Duodenal mucosa (tissue), 2 donors: ENCODE results near the gene IRF2.

Source experiments
- H3K27ac ChIP-seq: one replicate; pipeline ENCODE4 v1.7.0; 2013; ENCODE audit warnings: low read depth, low read length
- H3K27me3 ChIP-seq, 2 donors: one replicate each; pipeline ENCODE4 v1.7.0; 2013; ENCODE audit warnings: low read length in 2 of 2, control low read depth in 1 of 2; ENCODE audit not compliant: insufficient read depth in 2 of 2, control insufficient read depth in 1 of 2
- H3K36me3 ChIP-seq, 2 donors: one replicate each; pipeline ENCODE4 v1.7.0; 2013; ENCODE audit warnings: low read length in 2 of 2, control low read depth in 1 of 2; ENCODE audit not compliant: insufficient read depth in 2 of 2, control insufficient read depth in 1 of 2
- H3K4me1 ChIP-seq, 2 donors: one replicate each; pipeline ENCODE4 v1.7.0; 2013; ENCODE audit warnings: low read length in 2 of 2, control low read depth in 1 of 2; ENCODE audit not compliant: insufficient read depth in 2 of 2, control insufficient read depth in 1 of 2
- H3K4me3 ChIP-seq, 2 donors: one replicate each; pipeline ENCODE4 v1.7.0; 2013; ENCODE audit warnings: low read length in 2 of 2, low read depth in 1 of 2
- H3K9ac ChIP-seq, 2 donors: one replicate each; pipeline ENCODE4 v1.7.0; 2013; ENCODE audit warnings: low read length in 2 of 2, low read depth in 1 of 2
- H3K9me3 ChIP-seq, 2 donors: one replicate each; pipeline ENCODE4 v1.7.0; 2013; ENCODE audit warnings: low read length in 2 of 2, control low read depth in 1 of 2; ENCODE audit not compliant: control insufficient read depth in 1 of 2

IRF2 gene

DNA sequence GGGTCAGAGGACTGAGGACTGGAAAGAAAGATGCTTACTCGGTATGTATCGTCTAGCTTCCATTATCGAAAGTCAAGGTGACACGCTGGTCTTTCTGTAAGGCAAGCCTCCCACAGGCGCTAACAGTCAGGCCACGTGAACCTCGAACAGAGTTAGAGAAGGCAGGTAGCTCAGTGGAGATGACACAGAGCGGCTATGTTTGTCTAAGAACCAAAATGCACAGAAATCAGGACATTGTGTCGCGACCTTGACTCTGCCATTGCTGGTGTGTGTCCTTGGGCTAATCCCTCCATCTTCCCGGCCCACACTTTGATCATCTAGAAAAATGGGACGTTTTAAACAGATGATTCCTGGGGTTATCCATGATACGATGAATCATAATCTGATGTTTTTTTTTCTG, 40.3 kb downstream of the IRF2 start:
- Histone ChIP-seq H3K9ac (no peak overlapping the region), H3K36me3 (peaks cover 0 to 12% of the 10 kb centered on the region in 2 donors), H3K27ac (no peak overlapping the region), H3K27me3 (no peaks in the 10 kb centered on the region), H3K4me1 (peaks cover 12 to 19% of the 10 kb centered on the region in 2 donors), H3K9me3 (no peaks in the 10 kb centered on the region), H3K4me3 (no peak overlapping the region)

- H3K27me3 ChIP-seq = no peaks in the 10 kb centered on the region
- no peak overlapping the region for H3K27ac ChIP-seq
- H3K4me3 ChIP-seq = no peak overlapping the region
- H3K9me3 ChIP-seq = no peaks in the 10 kb centered on the region
- H3K9ac ChIP-seq = no peak overlapping the region
- peaks cover 0 to 17% of the 10 kb centered on the region in 2 donors for H3K36me3 ChIP-seq
- peaks cover 7 to 13% of the 10 kb centered on the region in 2 donors for H3K4me1 ChIP-seq
Measured at GRCh38 chr4:184433258-184433892, 41.0 kb downstream of the IRF2 start.

DNA sequence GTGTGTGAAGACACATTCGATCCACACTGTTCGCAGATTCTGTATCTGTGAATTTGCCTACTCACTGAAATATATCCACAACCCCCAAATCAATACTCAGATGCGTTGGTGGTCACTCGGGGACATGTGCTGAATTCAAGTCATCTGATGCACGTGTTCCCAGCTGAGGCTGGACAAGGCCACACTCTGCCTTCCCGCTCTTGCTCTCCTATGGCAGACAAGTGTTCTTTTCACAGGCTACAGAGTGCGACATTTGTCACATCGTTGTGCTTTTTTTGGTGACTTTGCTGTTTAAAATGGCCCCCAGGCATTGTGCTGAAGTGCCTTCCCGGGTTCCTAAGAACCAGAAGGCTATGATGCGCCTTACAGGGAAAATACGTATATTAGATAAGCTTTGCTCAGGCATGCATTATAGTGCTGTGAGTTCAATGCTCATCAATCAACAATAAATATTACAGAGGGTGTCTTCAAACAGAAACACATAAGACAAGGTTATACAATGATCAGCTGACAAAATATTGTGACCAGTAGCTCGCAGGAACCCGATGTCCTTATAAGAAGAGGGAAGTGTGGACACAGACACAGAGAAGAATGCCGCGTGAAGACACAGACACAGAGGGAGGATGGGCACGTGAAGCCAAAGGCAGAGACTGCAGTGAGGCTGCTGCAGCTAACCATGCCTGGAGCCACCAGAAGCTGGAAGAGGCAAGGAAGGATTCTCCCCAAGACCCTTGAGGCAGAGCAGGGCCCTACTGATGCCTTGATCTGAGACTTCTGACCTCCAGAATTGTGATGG, 42.0 kb downstream of the IRF2 start:
- Histone ChIP-seq H3K4me1 (peaks cover 8 to 13% of the 10 kb centered on the region in 2 donors), H3K9ac (no peak overlapping the region), H3K4me3 (no peak overlapping the region), H3K36me3 (peaks cover 0 to 20% of the 10 kb centered on the region in 2 donors), H3K27me3 (no peaks in the 10 kb centered on the region), H3K9me3 (no peaks in the 10 kb centered on the region), H3K27ac (no peak overlapping the region)

- H3K4me1 ChIP-seq = peaks cover 15 to 18% of the 10 kb centered on the region in 2 donors
- no peaks in the 10 kb centered on the region for H3K9me3 ChIP-seq
- H3K9ac ChIP-seq = no peak overlapping the region
- no peak overlapping the region for H3K4me3 ChIP-seq
- no peak overlapping the region for H3K27ac ChIP-seq
- H3K36me3 ChIP-seq = peaks cover 11 to 38% of the 10 kb centered on the region in 2 donors
- no peaks in the 10 kb centered on the region for H3K27me3 ChIP-seq
Measured at GRCh38 chr4:184430163-184430562, 44.2 kb downstream of the IRF2 start.

DNA sequence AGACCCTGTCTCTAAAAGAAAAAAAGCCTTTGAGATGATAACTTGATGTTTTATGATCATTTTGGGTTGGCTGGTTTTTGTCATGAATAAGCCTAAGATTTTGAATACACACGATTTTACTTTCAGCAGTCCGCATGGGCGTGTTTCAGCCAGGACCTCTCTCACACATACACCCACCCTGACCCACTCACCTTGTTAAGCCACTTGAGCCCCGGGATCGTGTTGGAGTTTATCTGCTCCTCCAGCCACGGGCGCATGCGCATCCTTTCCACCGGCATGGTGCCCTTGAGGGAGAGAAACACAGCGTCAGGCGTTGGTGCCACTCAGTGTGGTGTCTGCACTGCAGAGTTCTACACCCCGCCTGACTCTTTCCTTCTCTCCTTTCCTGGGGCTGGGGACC, 45.6 kb downstream of the IRF2 start:
- no peaks in the 10 kb centered on the region for H3K27me3 ChIP-seq
- H3K4me1 ChIP-seq = peaks cover 18 to 25% of the 10 kb centered on the region in 2 donors
- H3K36me3 ChIP-seq = peaks cover 20 to 40% of the 10 kb centered on the region in 2 donors
- H3K9ac ChIP-seq = no peak overlapping the region
- H3K9me3 ChIP-seq = no peaks in the 10 kb centered on the region
- no peak overlapping the region for H3K27ac ChIP-seq
- H3K4me3 ChIP-seq = no peak overlapping the region

DNA sequence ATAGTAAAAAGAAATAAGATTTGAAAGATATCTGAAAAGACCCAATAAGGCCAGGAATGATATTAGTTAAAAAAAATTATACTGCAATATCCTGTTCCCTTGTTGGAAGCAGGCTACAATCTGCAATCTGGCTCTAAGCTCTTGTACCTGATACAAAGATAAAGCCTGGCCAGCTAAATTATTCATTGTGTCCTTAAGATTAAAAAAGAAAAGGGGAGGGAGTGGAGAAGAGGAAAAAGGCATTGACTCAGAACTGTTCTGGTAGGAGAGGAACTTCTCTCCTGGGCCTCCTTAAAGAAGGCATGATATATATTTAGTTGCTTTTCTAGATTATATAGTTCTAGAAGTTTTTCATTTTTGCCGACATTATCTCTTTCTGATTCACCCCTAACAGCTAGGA, 46.7 kb downstream of the IRF2 start:
- H3K27ac ChIP-seq = no peak overlapping the region
- no peaks in the 10 kb centered on the region for H3K9me3 ChIP-seq
- no peak overlapping the region for H3K4me3 ChIP-seq
- no peak overlapping the region for H3K9ac ChIP-seq
- peaks cover 20 to 32% of the 10 kb centered on the region in 2 donors for H3K4me1 ChIP-seq
- no peaks in the 10 kb centered on the region for H3K27me3 ChIP-seq
- peaks cover 28 to 45% of the 10 kb centered on the region in 2 donors for H3K36me3 ChIP-seq

- no peak overlapping the region for H3K4me3 ChIP-seq
- no peaks in the 10 kb centered on the region for H3K9me3 ChIP-seq
- H3K36me3 ChIP-seq = peaks cover 34 to 50% of the 10 kb centered on the region in 2 donors
- peaks cover 20 to 32% of the 10 kb centered on the region in 2 donors for H3K4me1 ChIP-seq
- H3K27ac ChIP-seq = no peak overlapping the region
- no peaks in the 10 kb centered on the region for H3K27me3 ChIP-seq
- no peak overlapping the region for H3K9ac ChIP-seq
Measured at GRCh38 chr4:184427093-184427492, 47.3 kb downstream of the IRF2 start.

- Histone ChIP-seq H3K9me3 (no peaks in the 10 kb centered on the region), H3K36me3 (peaks cover 37 to 52% of the 10 kb centered on the region in 2 donors), H3K4me3 (no peak overlapping the region), H3K27ac (no peak overlapping the region), H3K27me3 (no peaks in the 10 kb centered on the region), H3K9ac (no peak overlapping the region), H3K4me1 (peaks cover 32 to 45% of the 10 kb centered on the region in 2 donors)
Measured at GRCh38 chr4:184424993-184425758, 49.2 kb downstream of the IRF2 start.

DNA sequence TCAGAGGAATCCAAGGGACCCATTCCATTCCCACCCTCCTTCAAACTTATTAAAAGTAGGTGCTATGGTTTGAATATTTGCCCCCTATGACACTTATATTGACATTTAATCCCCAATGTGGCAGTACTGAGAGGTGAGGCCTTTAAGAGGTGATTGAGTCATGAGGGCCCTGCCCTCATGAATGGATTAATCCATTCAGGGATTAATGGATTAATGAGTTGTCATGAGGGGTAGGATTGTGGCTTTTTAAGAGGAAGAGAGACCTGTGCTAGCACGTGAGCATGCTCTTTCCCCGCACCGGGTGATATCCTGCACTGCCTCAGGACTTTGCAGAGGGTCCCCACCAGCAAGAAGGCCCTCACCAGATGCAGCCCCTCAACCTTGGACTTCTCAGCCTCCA, 50.1 kb downstream of the IRF2 start:
- H3K27ac ChIP-seq = no peak overlapping the region
- H3K36me3 ChIP-seq = peaks cover 37 to 55% of the 10 kb centered on the region in 2 donors

More for the DNA sequence above, 50.1 kb downstream of the IRF2 start:
- Histone ChIP-seq H3K4me1 (peaks cover 32 to 45% of the 10 kb centered on the region in 2 donors), H3K4me3 (no peak overlapping the region), H3K9me3 (no peaks in the 10 kb centered on the region), H3K9ac (no peak overlapping the region), H3K27me3 (no peaks in the 10 kb centered on the region)
